GM10847 (cell line): ENCODE measurements around the gene AUNIP.

ENCODE experiments used
- POLR2A ChIP-seq: IDR thresholded peaks from 2 replicates; pipeline ENCODE4 v1.6.1; 2011; ENCODE audit not compliant: insufficient read length; ENCODE audit errors: extremely low read depth

The AUNIP gene

DNA sequence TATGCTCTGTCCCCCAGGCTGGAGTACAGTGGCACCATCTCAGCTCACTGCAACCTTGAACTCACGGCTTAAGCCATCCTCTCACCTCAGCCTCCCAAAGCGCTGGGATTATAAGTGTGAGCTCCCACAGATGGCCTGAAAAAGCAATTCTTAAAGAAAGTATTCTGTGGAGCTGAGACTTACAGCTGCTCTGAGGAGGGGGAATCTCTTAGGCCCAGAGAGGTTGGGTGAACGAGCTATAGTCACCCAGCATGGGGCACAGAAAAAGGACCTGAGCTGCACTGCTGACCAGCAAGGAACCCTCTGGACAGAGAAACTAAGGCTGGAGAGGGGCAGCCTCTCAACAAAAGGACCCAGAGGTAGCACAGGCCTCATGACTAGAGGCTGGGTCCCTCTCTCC lies 15.0 kb upstream of the AUNIP start:
- no peak for TF ChIP-seq POLR2A

DNA sequence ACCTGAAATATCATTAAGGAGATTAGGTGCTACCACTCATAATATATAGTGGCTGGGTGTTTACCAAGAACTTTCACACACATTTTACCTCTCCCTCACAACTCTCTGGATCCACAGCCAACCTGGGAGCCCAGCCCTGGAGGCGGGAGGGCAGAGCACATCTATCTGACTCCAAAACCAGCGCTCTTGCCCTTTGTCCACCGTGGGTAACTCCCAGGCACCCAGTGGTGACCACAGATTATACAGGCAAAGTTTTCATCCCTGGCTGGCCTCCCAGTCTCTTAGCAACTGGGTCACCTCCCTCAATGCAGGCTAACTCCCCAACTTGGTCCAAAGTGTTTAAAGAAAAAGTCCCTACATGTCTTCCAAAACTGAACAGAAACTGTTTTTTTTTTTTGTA lies 13.9 kb upstream of the AUNIP start:
- no peak for TF ChIP-seq POLR2A

DNA sequence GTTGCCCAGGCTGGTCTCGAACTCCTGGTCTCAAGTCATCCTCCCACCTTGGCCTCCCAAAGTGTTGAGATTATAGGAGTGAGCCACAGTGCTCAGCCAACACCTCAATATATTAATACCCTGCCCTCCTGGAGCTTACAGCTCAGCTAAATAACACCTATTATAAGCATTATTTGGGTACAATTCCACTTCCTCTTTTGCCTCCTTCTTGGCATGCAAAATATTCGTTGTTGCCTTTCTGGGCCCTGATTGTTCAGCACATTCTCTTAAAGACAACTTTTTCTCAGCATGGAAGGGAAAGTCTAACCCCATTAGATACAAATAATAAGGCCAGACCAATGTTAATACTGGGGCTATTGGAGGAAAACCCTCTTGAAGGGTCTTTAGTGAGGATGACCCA lies 13.5 kb upstream of the AUNIP start:
- no peak for TF ChIP-seq POLR2A

DNA sequence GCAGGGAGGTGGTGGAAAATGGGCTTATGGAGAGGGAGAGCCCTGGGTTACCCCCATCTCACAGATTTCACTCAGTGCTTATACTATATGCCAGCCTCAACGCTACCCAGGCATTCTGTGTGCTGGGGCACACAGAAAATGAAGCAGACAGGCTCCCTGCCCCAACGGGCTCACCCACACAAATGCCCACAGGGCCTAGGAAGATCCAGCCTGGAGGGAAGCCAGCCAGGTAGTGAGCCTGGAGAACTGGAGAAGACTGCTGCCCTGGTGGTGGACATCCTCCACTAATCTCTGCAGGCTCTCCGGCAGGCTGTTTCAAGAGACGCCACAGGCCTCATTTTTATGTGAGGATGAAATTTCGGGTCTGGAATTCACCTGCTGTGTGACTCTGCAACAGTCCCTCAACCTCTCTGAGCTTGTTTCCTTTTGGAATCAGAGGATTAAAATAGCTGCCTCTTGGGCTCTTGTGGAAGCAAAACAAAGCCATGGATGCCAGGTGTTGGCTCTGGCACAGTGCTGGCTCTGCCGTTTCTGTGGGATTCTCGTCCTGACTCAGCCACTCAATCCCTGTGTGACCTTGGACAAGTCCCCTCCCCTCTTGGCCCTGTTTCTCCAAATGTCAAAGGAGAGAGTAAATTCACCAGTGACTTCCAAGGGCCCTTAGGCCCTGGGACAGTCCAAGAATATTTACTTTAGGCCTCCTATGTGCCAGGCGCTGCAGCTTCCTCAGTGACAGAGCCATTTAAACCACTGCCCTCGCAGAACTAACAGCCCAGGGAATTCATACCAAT lies 12.6 kb upstream of the AUNIP start:
- TF ChIP-seq POLR2A, result no peak

DNA sequence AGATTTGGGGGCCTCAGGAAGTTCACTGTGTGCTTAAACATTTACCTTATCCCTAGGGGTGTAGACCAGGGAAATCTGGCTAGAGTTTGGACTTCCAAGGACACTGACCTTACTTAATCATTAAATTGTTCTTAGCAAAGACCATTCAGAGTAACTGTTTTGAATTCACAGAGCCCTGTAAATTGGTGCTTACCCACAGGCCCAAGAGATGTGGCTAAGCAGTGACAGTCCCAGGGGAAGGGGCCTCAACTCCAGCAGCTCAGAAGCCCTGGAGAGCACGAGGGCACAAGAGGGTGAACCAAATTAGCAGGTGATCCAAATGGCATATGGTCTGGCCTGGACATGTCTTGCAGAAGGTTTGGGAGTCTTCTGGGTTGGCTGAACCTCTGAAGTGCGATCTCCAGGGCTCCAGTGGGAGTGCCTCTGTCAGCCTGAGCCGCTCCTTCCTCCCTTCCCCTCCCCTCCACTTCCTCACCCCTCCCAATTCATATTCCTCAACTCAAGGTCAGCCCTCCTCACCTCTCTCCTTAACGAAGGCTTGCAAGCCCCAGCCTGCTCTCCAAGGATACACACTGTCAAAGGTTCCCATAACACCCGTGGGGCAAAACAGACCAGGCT lies 11.9 kb upstream of the AUNIP start:
- TF ChIP-seq POLR2A, result no peak

DNA sequence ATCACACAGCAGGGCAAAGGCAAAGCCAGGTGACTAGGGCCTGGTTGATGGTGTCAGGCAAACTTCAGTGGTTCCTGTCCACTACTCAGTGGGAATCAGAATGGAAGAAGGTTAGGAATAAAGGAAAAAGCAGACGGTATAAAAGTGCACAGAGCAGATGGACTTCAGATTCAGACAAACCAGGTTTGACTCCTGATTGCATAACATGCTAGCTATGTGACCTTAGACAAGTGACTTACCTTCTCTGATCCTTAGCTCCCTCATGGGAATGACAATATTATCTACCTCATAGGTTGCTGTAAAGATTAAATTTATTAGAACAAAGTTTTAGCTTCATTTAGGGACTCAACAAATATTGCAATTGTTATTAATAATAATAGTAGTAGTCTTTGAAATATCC lies 11.4 kb upstream of the AUNIP start:
- no peak for TF ChIP-seq POLR2A

DNA sequence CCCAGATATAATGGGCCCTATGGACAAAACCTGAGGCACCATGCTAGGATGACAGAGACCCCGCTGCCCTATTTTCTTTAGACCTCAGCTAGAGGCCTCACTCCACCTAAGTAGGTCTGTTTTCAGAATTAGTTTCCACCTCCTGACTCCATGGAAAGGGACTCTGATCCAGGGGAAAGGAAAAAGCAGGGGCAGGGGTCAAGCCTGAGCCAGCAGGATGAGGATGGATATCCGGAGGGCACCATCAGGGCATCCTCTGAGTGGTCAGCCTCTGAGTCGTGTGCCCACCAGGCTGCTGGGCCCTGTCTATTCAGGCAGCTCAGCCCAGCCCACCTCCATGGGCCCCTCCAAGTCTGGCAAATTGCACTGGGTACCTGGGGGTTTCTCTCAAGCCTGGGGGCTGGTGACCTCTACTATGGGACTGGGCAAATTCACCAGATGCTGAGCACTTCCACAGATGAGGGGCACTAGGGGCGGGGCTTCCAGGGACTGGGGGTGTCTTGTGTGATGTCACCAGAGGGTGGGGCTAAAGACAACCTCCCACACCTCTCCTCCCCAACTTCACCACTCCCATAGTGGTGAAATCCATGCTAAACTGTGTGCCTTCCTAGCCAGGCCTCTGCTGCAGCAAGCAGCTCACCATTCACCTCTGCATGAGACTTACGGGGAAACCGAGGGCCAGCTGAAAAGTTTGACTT lies 10.8 kb upstream of the AUNIP start:
- no peak for TF ChIP-seq POLR2A

DNA sequence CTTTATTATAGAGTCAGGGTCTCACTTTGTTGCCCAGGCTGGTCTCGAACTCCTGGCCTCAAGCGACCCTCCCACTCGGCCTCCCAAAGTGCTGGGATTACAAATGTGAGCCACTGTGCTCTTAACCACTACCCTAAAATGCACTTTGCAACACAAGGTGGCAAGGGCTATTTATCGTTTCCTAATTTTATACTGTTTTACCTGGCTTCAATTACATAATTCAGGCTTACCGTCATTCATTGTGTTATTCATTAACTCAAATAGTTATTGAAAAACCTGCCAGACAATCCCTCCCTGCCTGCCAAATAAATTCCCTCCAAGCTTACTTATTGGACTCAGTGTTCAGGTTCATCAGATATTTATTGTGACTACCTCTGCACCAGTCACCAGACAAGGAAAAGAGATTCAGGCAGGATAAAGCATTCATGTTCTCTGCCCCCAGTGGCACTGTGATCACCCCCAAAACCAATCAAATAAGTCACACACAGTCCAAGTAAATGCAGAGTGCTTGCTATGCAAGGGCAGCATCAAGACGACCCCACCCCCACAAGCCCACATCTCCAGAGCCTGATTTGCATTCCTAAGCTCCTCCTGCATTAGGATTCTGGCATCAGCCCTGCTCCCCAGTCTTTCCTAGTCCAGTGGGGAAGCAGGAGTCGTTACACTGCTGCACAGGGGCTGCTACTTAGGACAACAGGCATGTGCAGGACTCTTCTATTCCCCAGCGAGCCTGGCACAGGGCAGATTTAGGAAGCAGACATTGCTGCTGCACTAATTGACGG lies 8.1 kb upstream of the AUNIP start:
- no peak for TF ChIP-seq POLR2A

DNA sequence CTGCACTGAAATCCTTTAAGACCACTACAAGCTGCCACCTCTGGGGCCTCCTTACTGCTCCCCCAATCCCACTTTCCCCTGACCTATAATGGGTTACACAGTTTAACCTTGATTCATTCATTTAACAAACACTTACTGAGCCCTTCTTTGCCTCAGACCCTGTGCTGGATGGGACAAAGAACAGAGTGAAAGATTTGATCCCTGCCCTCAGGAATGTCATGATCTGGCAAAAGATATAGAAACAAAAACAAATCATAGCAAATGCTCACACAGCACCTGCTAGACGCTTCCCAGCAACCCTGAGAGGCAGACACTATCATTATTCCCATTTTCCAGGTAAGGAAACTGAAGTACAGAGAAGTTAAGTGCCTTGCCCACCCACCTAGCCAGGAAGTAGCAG lies 7.0 kb upstream of the AUNIP start:
- TF ChIP-seq POLR2A, result no peak

DNA sequence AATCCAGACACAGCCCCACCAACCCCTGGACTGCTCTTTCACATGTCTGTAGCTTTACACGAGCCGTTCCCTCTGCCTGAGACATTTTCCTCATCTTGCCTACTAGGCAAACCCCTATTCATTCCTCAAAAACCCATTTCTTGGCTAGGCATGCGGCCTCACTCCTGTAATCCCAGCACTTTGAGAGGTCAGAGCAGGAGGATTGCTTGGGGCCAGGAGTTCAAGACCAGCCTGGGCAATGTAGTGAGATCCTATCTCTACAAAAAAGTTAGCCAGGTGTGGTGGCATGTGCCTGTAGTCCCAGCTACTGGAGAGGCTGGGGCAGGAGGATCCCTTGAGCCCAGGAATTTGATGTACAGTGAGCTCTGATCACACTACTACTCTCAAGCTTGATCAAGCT lies 5.2 kb upstream of the AUNIP start:
- no peak for TF ChIP-seq POLR2A

DNA sequence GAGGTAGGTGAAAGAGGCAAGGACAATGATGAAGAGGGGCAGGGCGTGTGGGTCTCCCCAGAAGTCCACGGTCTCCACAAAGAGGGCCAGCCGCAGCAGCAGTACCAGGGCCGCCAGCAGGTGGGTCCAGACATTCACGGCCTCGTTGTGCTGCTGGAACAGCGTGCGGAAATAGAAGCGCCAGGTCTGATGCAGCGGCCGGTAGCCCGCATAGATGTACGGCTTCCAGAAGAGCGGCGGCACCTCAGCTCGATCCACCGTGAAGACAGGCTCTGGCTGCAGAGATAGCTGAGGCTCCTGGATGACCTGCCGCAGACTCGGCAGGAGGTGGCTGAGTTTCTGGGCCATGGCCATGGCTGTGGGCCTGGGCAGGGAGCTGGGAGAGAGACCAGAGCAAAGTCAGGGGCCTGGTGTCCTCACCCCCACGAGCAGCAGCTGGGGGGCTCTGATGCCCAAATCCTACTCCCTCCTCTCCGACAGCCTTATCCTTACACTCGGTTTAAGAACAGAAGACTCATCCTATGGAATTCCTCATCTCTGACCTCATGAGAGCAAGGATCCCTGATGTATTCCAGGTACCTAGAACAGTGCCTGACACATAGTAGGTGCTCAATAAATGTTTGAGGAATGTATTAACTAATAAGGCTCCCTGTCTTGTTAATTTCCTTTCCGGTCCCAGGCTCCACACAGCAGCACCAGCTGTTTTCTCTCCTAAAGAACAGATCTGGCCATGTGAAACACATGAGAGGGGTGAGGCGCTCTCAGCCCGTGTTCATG lies 4.4 kb upstream of the AUNIP start:
- no peak for TF ChIP-seq POLR2A

DNA sequence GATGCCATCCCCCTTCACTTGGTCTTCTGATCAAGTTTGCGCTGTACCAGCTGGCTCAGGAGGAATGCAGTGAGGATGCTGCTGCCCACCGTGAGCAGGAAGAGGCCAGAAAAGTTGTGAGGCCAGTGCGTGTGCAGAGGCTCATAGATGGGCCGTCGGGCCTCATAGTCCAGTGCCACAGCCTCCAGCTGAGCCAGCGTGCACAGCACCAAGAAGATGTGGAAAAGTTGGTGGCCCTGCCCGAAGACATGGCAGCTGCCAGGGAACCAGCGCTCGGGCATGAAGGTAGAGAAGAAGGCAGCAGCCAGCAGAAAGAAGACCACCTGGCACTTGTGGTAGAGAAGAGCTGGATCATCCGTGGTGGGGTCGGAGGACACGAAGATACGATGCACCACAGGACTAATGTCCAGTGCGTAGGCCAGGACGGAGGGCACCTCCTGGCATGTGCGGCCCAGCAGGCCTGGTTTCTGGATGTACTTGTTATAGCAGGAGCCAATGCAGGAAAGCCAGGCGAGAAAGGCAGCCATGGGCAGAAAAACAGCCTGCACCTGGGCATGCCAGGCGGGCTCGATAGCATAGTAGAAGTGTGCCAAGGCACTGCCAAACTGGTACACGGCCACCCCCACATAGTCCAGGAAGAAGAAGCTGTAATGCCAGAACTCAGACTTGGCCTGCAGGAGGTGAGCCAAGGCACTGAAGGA lies 3.7 kb upstream of the AUNIP start:
- TF ChIP-seq POLR2A, result no peak

DNA sequence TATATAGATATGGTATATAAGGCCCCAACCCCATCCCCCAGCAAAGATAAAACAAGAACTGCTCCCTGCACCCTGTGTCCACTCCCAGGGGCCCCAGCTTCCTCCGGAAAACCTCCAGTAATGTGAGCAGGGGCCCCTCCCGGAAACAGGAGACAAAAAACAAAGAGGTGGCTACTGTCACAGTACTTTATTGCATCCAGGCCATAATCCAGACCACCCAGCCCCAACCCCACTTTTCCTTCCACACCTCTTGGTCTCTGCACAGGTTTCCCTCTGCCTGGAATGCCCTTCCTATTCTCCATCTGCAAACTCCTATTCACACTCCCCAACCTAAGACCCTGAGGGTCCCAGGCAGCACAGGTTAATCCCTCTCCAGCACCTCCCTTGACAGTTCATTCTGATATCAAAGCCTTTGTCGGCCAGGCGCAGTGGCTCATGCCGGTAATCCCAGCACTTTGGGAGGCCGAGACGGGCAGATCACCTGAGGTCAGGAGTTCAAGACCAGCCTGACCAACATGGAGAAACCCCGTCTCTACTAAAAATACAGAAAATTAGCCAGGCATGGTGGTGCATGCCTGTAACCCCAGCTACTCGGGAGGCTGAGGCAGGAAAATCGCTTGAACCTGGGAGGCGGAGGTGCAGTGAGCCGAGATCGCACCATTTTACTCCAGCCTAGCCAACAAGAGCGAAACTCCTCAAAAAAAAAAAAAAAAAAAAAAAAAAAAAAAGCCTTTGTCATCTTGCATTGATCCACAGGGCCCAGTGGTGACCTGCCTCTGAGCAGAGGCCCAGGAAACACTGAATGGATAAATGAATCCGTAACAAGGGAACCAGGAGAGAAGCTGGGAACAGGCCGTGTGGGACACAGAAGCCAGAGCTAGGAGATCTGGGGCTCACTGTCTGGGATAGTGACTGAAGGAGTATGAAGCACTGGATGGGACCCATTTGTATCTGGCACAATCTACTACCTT lies 2.3 kb upstream of the AUNIP start:
- no peak for TF ChIP-seq POLR2A
